Choroid plexus epithelial cell (primary cell): ENCODE measurements around the gene RPL28.
A peak's percentile ranks its signal among the peaks of the same experiment; 100 is the strongest.

Experiments used
- DNase-seq: peaks from one replicate; pipeline ENCODE4 v3.0.0-alpha.2; 2010; ENCODE audit warnings: low read depth
- H3K4me3 ChIP-seq: 2 replicates; pipeline ENCODE4 v1.5.1; 2011; ENCODE audit warnings: low read depth, mild to moderate bottlenecking, control low read depth, low read length, moderate library complexity
- TF ChIP-seq, protein P1 (sequence below): conservative IDR thresholded peaks from 2 replicates; pipeline ENCODE4 v1.5.1; 2011; ENCODE audit warnings: low read depth, mild to moderate bottlenecking, control low read depth, inconsistent platforms, low read length, moderate library complexity

Gene RPL28

DNA sequence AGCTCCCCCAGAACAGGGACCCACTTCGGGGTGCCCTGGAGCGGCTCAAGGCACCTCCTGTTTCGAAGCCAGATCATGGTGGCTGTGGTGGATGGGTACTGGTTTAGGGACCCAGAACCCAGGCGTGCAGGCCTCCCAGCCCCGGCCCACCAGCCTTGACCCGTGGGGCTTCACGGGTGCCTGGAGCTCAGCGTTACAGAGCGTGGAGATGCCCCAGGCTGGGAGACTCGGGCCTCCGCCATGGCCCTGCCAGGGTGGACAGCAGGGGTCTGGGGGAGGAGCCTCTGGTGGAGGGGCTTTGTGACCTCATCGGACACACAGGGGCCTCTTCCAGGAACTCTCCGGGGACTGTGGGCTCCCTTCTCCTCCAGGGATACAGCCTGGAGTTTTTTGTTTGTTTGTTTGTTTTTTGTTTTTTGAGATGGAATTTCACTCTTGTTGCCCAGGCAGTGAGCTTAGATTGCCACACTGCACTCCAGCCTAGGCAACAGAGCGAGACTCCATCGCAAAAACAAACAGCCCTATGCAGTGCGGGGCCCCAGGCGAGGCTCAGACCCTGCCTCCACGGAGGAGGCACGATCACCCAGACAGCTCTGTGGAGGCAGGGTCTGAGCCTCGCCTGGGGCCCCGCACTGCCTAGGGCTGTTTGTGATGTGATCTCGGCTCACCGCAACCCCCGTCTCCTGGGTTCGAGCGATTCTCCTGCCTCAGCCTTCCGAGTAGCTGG, 22.6 kb upstream of the RPL28 start, which contains the start of gene GARIN5B:
Gene GARIN5B, minus strand, starts transcription at position 271 of the 727 bp plus-strand sequence. Its CDS starts 194 bp downstream, at position 77.
- TF ChIP-seq, protein P1, sequence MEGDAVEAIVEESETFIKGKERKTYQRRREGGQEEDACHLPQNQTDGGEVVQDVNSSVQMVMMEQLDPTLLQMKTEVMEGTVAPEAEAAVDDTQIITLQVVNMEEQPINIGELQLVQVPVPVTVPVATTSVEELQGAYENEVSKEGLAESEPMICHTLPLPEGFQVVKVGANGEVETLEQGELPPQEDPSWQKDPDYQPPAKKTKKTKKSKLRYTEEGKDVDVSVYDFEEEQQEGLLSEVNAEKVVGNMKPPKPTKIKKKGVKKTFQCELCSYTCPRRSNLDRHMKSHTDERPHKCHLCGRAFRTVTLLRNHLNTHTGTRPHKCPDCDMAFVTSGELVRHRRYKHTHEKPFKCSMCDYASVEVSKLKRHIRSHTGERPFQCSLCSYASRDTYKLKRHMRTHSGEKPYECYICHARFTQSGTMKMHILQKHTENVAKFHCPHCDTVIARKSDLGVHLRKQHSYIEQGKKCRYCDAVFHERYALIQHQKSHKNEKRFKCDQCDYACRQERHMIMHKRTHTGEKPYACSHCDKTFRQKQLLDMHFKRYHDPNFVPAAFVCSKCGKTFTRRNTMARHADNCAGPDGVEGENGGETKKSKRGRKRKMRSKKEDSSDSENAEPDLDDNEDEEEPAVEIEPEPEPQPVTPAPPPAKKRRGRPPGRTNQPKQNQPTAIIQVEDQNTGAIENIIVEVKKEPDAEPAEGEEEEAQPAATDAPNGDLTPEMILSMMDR, result no peak
- H3K4me3 ChIP-seq, result no peak within 1 kb of the TSS
- DNase-seq, result no peak

DNA sequence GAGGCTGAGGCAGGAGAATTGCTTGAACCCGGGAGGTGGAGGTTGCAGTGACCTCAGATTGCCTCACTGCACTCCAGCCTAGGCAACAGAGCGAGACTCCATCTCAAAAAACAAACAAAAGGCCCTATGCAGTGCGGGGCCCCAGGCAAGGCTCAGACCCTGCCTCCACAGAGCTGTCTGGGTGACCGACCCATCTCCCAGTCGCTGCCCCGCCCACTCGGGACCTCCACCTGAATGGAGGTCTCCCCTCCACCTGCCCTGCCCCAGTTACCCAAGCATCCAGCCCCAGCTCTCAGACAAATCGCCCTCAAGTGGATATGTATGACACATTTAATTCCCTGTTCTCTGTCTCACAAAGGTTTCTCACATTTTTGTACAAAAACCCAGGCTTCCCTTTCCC, 20.5 kb upstream of the RPL28 start:
- TF ChIP-seq, protein P1, result no peak
- DNase-seq, result no peak
- H3K4me3 ChIP-seq, result no peak overlapping the region

DNA sequence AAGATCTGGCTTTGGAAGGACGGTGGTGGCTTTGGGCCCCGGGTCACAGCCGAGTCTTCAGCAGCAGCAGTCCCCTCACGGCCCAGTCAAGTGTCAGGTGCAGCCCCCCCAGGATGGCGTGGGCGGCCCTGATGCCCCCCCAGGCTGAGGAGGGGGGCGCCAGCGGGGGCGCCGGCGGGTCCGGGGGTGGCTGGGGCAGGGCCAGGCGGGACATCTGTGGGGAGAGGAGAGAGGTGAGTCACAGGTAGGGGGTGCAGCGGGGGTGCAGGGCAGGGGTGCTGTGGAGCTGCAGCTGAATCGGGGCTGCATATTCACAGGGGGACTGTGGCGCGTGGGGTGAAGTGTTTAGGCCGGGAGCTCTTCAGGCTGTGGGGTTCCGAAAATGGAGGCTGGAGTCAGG, 19.8 kb upstream of the RPL28 start:
- H3K4me3 ChIP-seq, result no peak overlapping the region

DNA sequence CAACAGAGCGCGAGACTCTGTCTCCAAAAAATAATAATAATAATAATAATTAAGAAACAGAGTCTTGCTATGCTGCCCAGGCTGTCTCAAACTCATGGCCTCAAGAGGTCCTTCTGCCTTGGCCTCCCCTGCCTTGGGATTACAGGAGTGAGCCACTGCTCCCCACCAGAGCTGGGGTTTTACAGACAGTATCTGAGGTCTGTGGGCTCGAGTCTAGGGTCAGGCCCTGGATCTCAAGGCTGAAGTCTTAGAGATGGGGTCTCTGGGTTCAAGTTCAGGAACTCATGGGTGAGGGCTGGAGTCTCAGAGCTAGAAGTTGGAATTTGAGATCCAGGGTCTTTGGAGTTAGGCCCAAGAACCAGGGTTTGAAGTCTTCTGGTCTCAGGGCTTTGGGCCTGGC, 18.9 kb upstream of the RPL28 start:
- no peak for DNase-seq
- no peak overlapping the region for H3K4me3 ChIP-seq
- TF ChIP-seq, protein P1, result no peak

More for the DNA sequence above, 19.8 kb upstream of the RPL28 start:
- TF ChIP-seq, protein P1, result no peak
- no peak for DNase-seq

DNA sequence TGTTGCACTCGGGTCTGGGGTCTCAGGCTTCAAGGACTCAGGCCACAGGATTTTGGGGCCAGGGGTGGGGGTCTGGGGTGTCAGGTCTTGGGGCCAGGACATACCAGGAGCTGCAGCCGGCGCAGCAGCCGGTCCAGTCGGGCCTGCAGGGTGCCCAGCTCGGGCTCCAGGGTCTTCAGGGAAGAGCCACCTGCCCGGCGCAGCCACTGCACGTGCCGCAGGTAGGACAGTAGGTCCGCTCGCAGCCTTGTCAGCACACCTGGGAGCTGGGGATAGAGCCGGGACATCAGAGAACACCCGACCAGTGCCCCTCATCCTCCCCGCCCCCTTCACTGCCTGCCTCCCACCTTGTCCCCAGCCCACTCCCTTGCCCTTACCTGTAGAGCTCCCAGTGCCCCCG, 17.6 kb upstream of the RPL28 start:
- no peak for DNase-seq
- H3K4me3 ChIP-seq, result no peak overlapping the region
- TF ChIP-seq, protein P1, result no peak

DNA sequence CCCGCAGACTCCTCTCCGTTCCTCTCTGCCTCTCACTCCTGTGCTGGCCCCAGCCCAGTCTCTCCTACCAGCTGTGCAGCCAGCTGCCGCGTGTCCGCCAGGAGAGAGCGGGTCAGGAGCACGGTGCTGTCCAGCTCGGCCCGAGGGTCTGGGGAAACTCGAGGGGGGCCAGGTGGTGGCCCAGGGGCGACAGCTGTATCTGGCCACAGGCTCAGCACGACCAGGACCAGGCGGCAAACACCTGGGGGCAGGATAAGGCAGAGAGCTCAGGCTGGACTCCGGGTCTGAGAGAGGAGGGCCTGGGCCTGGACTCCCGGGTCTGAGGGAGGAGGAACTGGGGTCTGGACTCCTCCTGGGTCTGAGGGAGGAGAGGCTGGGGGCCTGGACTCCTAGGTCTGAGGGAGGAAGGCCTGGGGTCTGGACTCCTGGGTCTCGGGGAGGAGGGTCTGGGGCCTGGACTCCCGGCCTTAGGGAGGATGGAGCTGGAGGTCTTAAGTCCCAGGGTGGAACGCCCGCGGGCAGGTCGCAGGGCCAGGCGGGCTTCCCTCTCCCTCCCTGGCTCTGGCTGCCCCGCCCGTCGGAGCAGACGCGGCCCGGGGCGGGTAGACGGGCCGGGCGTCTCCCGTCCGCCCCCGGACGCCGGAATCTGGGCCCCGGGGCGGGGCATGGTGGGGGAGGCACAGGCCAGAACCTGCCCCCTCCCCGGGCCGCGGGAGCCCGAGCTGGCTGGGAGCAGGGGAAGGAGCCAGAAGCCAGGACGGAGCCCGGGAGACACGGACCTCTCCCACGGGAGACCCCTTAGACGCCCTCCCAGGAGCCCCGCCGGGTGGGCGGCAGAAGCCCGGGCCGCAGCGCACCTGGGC, 16.8 kb upstream of the RPL28 start:
- H3K4me3 ChIP-seq, result peak overlapping the region; percentile 55
- TF ChIP-seq, protein P1, result no peak
- DNase-seq, result no peak
